HUES64 (cell line): ENCODE results near the gene CCDC85C.

Source experiments
- H3K27ac ChIP-seq: 2 replicates; pipeline ENCODE4 v1.7.0; 2013; ENCODE audit warnings: low read depth, low read length, inconsistent platforms
- H3K27me3 ChIP-seq: 2 replicates; pipeline ENCODE4 v1.6.1; 2013; ENCODE audit warnings: mild to moderate bottlenecking, low read length; ENCODE audit not compliant: insufficient read depth
- H3K36me3 ChIP-seq: 2 replicates; pipeline ENCODE4 v1.6.1; 2013; ENCODE audit warnings: mild to moderate bottlenecking, low read length; ENCODE audit not compliant: insufficient read depth
- H3K4me1 ChIP-seq: 2 replicates; pipeline ENCODE4 v1.6.1; 2013; ENCODE audit warnings: mild to moderate bottlenecking, low read length, moderate library complexity; ENCODE audit not compliant: insufficient read depth
- H3K4me3 ChIP-seq: 2 replicates; pipeline ENCODE4 v1.5.1; 2013; ENCODE audit warnings: mild to moderate bottlenecking, low read length, moderate library complexity
- H3K9ac ChIP-seq: 2 replicates; pipeline ENCODE4 v1.6.1; 2013; ENCODE audit warnings: mild to moderate bottlenecking, low read depth, low read length
- H3K9me3 ChIP-seq: 2 replicates; pipeline ENCODE4 v1.6.1; 2013; ENCODE audit warnings: low read depth, low read length; ENCODE audit not compliant: insufficient read depth
- WGBS: fragments of 150-250, 120-280 bp; methylation state at CpG from one replicate; pipeline ENCODE4 v1.1.7; 2013; ENCODE audit warnings: missing lambda C conversion rate; 5-methylcytosine and 5-hydroxymethylcytosine counted together

Gene CCDC85C

GRCh38 chr14:99569725-99570543 is 34.1 kb downstream of the CCDC85C start:
- Histone ChIP-seq H3K36me3 (no peaks in the 10 kb centered on the region), H3K4me1 (peaks cover 76% of the 10 kb centered on the region), H3K27me3 (no peaks in the 10 kb centered on the region), H3K9ac (peak overlapping the region; percentile 55; the same call in 1 of the 2 replicates), H3K27ac (no peak overlapping the region), H3K4me3 (no peak overlapping the region), H3K9me3 (no peaks in the 10 kb centered on the region)
- 69% methylated on average over 14 of the region's 14 CpGs for WGBS

- Histone ChIP-seq H3K27me3 (no peaks in the 10 kb centered on the region), H3K4me3 (no peak overlapping the region), H3K36me3 (no peaks in the 10 kb centered on the region), H3K9ac (no peak overlapping the region), H3K27ac (no peak overlapping the region), H3K9me3 (no peaks in the 10 kb centered on the region), H3K4me1 (peaks cover 72% of the 10 kb centered on the region)
- 80% methylated on average over 22 of the region's 22 CpGs for WGBS
These were observed 35.1 kb downstream of the CCDC85C start for GRCh38 chr14:99568567-99569560.

GRCh38 chr14:99566390-99567354 is 37.3 kb downstream of the CCDC85C start:
- H3K27me3 ChIP-seq, result no peaks in the 10 kb centered on the region
- H3K9me3 ChIP-seq, result no peaks in the 10 kb centered on the region
- H3K36me3 ChIP-seq, result no peaks in the 10 kb centered on the region
- H3K4me1 ChIP-seq, result peaks cover 65% of the 10 kb centered on the region
- no peak overlapping the region for H3K4me3 ChIP-seq
- WGBS, result 89% methylated on average over 20 of the region's 20 CpGs
- no peak overlapping the region for H3K9ac ChIP-seq
- no peak overlapping the region for H3K27ac ChIP-seq

GRCh38 chr14:99566009-99566389 is 38.0 kb downstream of the CCDC85C start:
- Histone ChIP-seq H3K27ac (no peak overlapping the region), H3K9ac (no peak overlapping the region), H3K4me1 (peaks cover 58% of the 10 kb centered on the region), H3K27me3 (no peaks in the 10 kb centered on the region), H3K4me3 (no peak overlapping the region), H3K9me3 (no peaks in the 10 kb centered on the region), H3K36me3 (no peaks in the 10 kb centered on the region)
- 90% methylated on average over 7 of the region's 7 CpGs for WGBS

- H3K27ac ChIP-seq, result no peak overlapping the region
- no peak overlapping the region for H3K4me3 ChIP-seq
- peaks cover 52% of the 10 kb centered on the region for H3K4me1 ChIP-seq
- no peaks in the 10 kb centered on the region for H3K9me3 ChIP-seq
- H3K27me3 ChIP-seq, result no peaks in the 10 kb centered on the region
- H3K9ac ChIP-seq, result no peak overlapping the region
- 89% methylated on average over 2 of the region's 4 CpGs for WGBS
- H3K36me3 ChIP-seq, result no peaks in the 10 kb centered on the region
These were observed 38.6 kb downstream of the CCDC85C start for GRCh38 chr14:99565383-99565782.

GRCh38 chr14:99564926-99565259 is 39.1 kb downstream of the CCDC85C start:
- Histone ChIP-seq H3K27ac (no peak overlapping the region), H3K4me3 (no peak overlapping the region), H3K36me3 (no peaks in the 10 kb centered on the region), H3K9ac (no peak overlapping the region), H3K27me3 (no peaks in the 10 kb centered on the region), H3K4me1 (peaks cover 47% of the 10 kb centered on the region), H3K9me3 (no peaks in the 10 kb centered on the region)
- WGBS, result 69% methylated on average over 14 of the region's 14 CpGs

GRCh38 chr14:99564256-99564925 is 39.6 kb downstream of the CCDC85C start:
- Histone ChIP-seq H3K4me1 (peaks cover 42% of the 10 kb centered on the region), H3K9me3 (no peaks in the 10 kb centered on the region), H3K27me3 (no peaks in the 10 kb centered on the region), H3K9ac (no peak overlapping the region), H3K27ac (no peak overlapping the region), H3K4me3 (no peak overlapping the region), H3K36me3 (no peaks in the 10 kb centered on the region)
- 76% methylated on average over 11 of the region's 11 CpGs for WGBS

GRCh38 chr14:99563749-99564129 is 40.3 kb downstream of the CCDC85C start:
- Histone ChIP-seq H3K4me1 (peaks cover 36% of the 10 kb centered on the region), H3K36me3 (no peaks in the 10 kb centered on the region)
- 88% methylated on average over 6 of the region's 6 CpGs for WGBS

GRCh38 chr14:99562856-99563748 is 40.9 kb downstream of the CCDC85C start:
- H3K27me3 ChIP-seq, result no peaks in the 10 kb centered on the region
- peaks cover 30% of the 10 kb centered on the region for H3K4me1 ChIP-seq
- H3K9ac ChIP-seq, result no peak overlapping the region
- peak overlapping the region; percentile 52; the same call in 1 of the 2 replicates for H3K27ac ChIP-seq
- no peaks in the 10 kb centered on the region for H3K9me3 ChIP-seq
- 47% methylated on average over 23 of the region's 23 CpGs for WGBS
- no peak overlapping the region for H3K4me3 ChIP-seq
- H3K36me3 ChIP-seq, result no peaks in the 10 kb centered on the region

More at GRCh38 chr14:99563749-99564129, 40.3 kb downstream of the CCDC85C start:
- Histone ChIP-seq H3K9me3 (no peaks in the 10 kb centered on the region), H3K27me3 (no peaks in the 10 kb centered on the region), H3K4me3 (no peak overlapping the region), H3K27ac (no peak overlapping the region), H3K9ac (no peak overlapping the region)
